Spinal cord (tissue), 10 donors: ENCODE results near the gene GAB4. TPM values are rescaled to one million over a fixed set of nuclear protein-coding genes. Genes with fewer than 3 reads are reported as not detected.

ENCODE experiments used
- DNase-seq, 6 donors: peaks; one replicate each; pipeline versions ENCODE4 v3.0.0 to v3.0.0-alpha.2; 2013 to 2015; ENCODE audit warnings: low spot score in 6 of 6, low read depth in 4 of 6
- H3K27ac ChIP-seq: one replicate; pipeline ENCODE4 v1.5.1; 2013; ENCODE audit warnings: low read depth, low read length, control low read depth
- H3K27me3 ChIP-seq: one replicate; pipeline ENCODE4 v1.6.1; 2013; ENCODE audit warnings: low read length; ENCODE audit not compliant: control insufficient read depth, insufficient read depth
- H3K36me3 ChIP-seq: one replicate; pipeline ENCODE4 v1.6.1; 2013; ENCODE audit warnings: low read length; ENCODE audit not compliant: control insufficient read depth, insufficient read depth
- H3K4me1 ChIP-seq: one replicate; pipeline ENCODE4 v1.6.1; 2013; ENCODE audit warnings: low read length; ENCODE audit not compliant: control insufficient read depth, insufficient read depth
- H3K4me3 ChIP-seq: one replicate; pipeline ENCODE4 v1.5.1; 2013; ENCODE audit warnings: low read depth, low read length, control low read depth
- H3K9me3 ChIP-seq: one replicate; pipeline ENCODE4 v1.6.1; 2013; ENCODE audit warnings: low read length; ENCODE audit not compliant: control insufficient read depth, insufficient read depth
- WGBS: methylation state at CpG from one replicate; pipeline ENCODE4 v1.1.5; 2013; ENCODE audit warnings: missing lambda C conversion rate; ENCODE audit not compliant: insufficient coverage; 5-methylcytosine and 5-hydroxymethylcytosine counted together
- polyA plus RNA-seq, 2 donors: library from polyadenylated mRNA; unstranded; fragments of 120-200 nt; gene quantifications; one replicate each; pipeline ENCODE4 v1.2.1, GENCODE V29; 2013; ENCODE audit not compliant: insufficient read length in 2 of 2
- total RNA-seq, 2 donors: library from RNA; depleted of rRNA in 1 of 2; stranded (reverse); fragments of 120-200 nt in 1 of 2; fragments of >200 nt in 1 of 2; gene quantifications; one replicate each; pipeline versions ENCODE4 v1.2.3 to v1.2.4, GENCODE V29; 2013 to 2014
- donor health status: healthy.

The GAB4 gene
- total and polyA plus RNA-seq, 4 donors = 0.06 to 0.36 (median 0.18) TPM

- no peaks in the 10 kb centered on the region for H3K36me3 ChIP-seq
- no peak overlapping the region for H3K4me3 ChIP-seq
- H3K27ac ChIP-seq = no peak overlapping the region
- H3K4me1 ChIP-seq = peaks cover 6% of the 10 kb centered on the region
- DNase-seq = no peak
- no peaks in the 10 kb centered on the region for H3K27me3 ChIP-seq
- H3K9me3 ChIP-seq = no peaks in the 10 kb centered on the region
- WGBS = 69% methylated on average over 6 of the region's 6 CpGs
These were observed 18.1 kb downstream of the GAB4 start for GRCh38 chr22:16989915-16990314.

GRCh38 chr22:16988257-16988656 is 19.8 kb downstream of the GAB4 start:
- H3K27ac ChIP-seq = no peak overlapping the region
- no peaks in the 10 kb centered on the region for H3K36me3 ChIP-seq
- 82% methylated on average over 5 of the region's 6 CpGs for whole genome bisulfite sequencing

GRCh38 chr22:16987822-16988221 is 20.2 kb downstream of the GAB4 start:
- DNase-seq = peak in 1 of 6 donors; percentile 0
- Histone ChIP-seq H3K36me3 (no peaks in the 10 kb centered on the region), H3K4me3 (no peak overlapping the region), H3K27me3 (no peaks in the 10 kb centered on the region), H3K27ac (no peak overlapping the region), H3K4me1 (peaks cover 6% of the 10 kb centered on the region), H3K9me3 (peaks cover 6% of the 10 kb centered on the region)
- 71% methylated on average over 3 of the region's 7 CpGs for whole genome bisulfite sequencing

More at GRCh38 chr22:16988257-16988656, 19.8 kb downstream of the GAB4 start:
- Histone ChIP-seq H3K4me1 (peaks cover 6% of the 10 kb centered on the region), H3K4me3 (no peak overlapping the region), H3K9me3 (peaks cover 4% of the 10 kb centered on the region), H3K27me3 (no peaks in the 10 kb centered on the region)
- peak in 1 of 6 donors; percentile 0 for DNase-seq

- Histone ChIP-seq H3K4me1 (peaks cover 4% of the 10 kb centered on the region), H3K27me3 (no peaks in the 10 kb centered on the region), H3K27ac (no peak overlapping the region), H3K9me3 (no peaks in the 10 kb centered on the region), H3K4me3 (no peak overlapping the region), H3K36me3 (no peaks in the 10 kb centered on the region)
- no peak for DNase-seq
- 74% methylated on average over 7 of the region's 10 CpGs for WGBS
These were observed 32.7 kb downstream of the GAB4 start for GRCh38 chr22:16975155-16975885.

GRCh38 chr22:16974298-16975084 is 33.5 kb downstream of the GAB4 start:
- Histone ChIP-seq H3K4me3 (no peak overlapping the region), H3K27ac (no peak overlapping the region), H3K9me3 (no peaks in the 10 kb centered on the region), H3K27me3 (no peaks in the 10 kb centered on the region), H3K4me1 (peaks cover 8% of the 10 kb centered on the region), H3K36me3 (no peaks in the 10 kb centered on the region)
- no peak for DNase-seq
- WGBS = 89% methylated on average over 10 of the region's 11 CpGs

- DNase-seq = no peak
- Histone ChIP-seq H3K27ac (no peak overlapping the region), H3K4me1 (peaks cover 11% of the 10 kb centered on the region), H3K36me3 (no peaks in the 10 kb centered on the region), H3K9me3 (no peaks in the 10 kb centered on the region), H3K27me3 (no peaks in the 10 kb centered on the region), H3K4me3 (no peak overlapping the region)
- WGBS = 80% methylated on average over 2 of the region's 2 CpGs
These were observed 34.3 kb downstream of the GAB4 start for GRCh38 chr22:16973591-16974297.

- no peak for DNase-seq
- Histone ChIP-seq H3K36me3 (no peaks in the 10 kb centered on the region), H3K27me3 (no peaks in the 10 kb centered on the region), H3K4me3 (no peak overlapping the region), H3K9me3 (no peaks in the 10 kb centered on the region), H3K27ac (no peak overlapping the region), H3K4me1 (peaks cover 11% of the 10 kb centered on the region)
- WGBS = 85% methylated on average over 2 of the region's 4 CpGs
These were observed 35.7 kb downstream of the GAB4 start for GRCh38 chr22:16972311-16972710.

GRCh38 chr22:16970446-16970845 is 37.6 kb downstream of the GAB4 start:
- Histone ChIP-seq H3K27me3 (no peaks in the 10 kb centered on the region), H3K4me3 (no peak overlapping the region), H3K9me3 (no peaks in the 10 kb centered on the region), H3K4me1 (peaks cover 11% of the 10 kb centered on the region), H3K36me3 (no peaks in the 10 kb centered on the region), H3K27ac (peak overlapping the region; percentile 67)
- WGBS = 25% methylated on average over 1 of the region's 4 CpGs
- DNase-seq = no peak

- Histone ChIP-seq H3K27ac (peak overlapping the region; percentile 73), H3K36me3 (no peaks in the 10 kb centered on the region), H3K4me1 (peaks cover 11% of the 10 kb centered on the region), H3K9me3 (no peaks in the 10 kb centered on the region), H3K27me3 (no peaks in the 10 kb centered on the region), H3K4me3 (no peak overlapping the region)
- peak in 1 of 6 donors; percentile 31 for DNase-seq
- WGBS = 83% methylated on average over 8 of the region's 8 CpGs
These were observed 38.3 kb downstream of the GAB4 start for GRCh38 chr22:16969508-16970327.
